Measurements from ENCODE around the gene CSNK2A3.

CSNK2A3 gene

GRCh38 chr11:11351042-11351586 is 1.9 kb downstream of the CSNK2A3 start:
- Histone ChIP-seq H3K36me3 (replicated peaks; ENCODE audit: low read depth, low read length) (no peaks in the 10 kb centered on the region), H3K27me3 (ENCODE audit: low read depth, low read length) (peaks cover 6% of the 10 kb centered on the region; the same call in 1 of the 2 replicates), H3K4me1 (ENCODE audit: low read length) (no peaks in the 10 kb centered on the region), H3K9ac (ENCODE audit: low read length) (no peak overlapping the region), H4K20me1 (ENCODE audit: insufficient read depth, low read length) (no peaks in the 10 kb centered on the region), H3K79me2 (ENCODE audit: low read length) (no peaks in the 10 kb centered on the region), H3K9me3 (ENCODE audit: insufficient read depth, low read length) (no peaks in the 10 kb centered on the region), H3K4me2 (ENCODE audit: low read length) (no peak overlapping the region), H2AFZ (ENCODE audit: low read depth, low read length) (no peak overlapping the region), H3K4me3 (ENCODE audit: low read length) (no peak overlapping the region), H3K27ac (ENCODE audit: low read length) (no peak overlapping the region)
- no peak for TF ChIP-seq EZH2phosphoT487 (IDR thresholded peaks at IDR 0.05; ENCODE audit: low read depth)
- TF ChIP-seq CTCF (IDR thresholded peaks at IDR 0.05; ENCODE audit: low read depth, low read length) = no peak

GRCh38 chr11:11349870-11350337 is 3.1 kb downstream of the CSNK2A3 start:
- Histone ChIP-seq H3K9ac (ENCODE audit: low read length) (no peak overlapping the region), H3K79me2 (ENCODE audit: low read length) (no peaks in the 10 kb centered on the region), H3K36me3 (replicated peaks; ENCODE audit: low read depth, low read length) (no peaks in the 10 kb centered on the region), H3K4me2 (ENCODE audit: low read length) (no peak overlapping the region), H3K9me3 (ENCODE audit: insufficient read depth, low read length) (no peaks in the 10 kb centered on the region), H3K27me3 (ENCODE audit: low read depth, low read length) (peaks cover 6% of the 10 kb centered on the region; the same call in 1 of the 2 replicates), H3K4me3 (ENCODE audit: low read length) (no peak overlapping the region), H4K20me1 (ENCODE audit: insufficient read depth, low read length) (no peaks in the 10 kb centered on the region), H3K27ac (ENCODE audit: low read length) (no peak overlapping the region), H2AFZ (ENCODE audit: low read depth, low read length) (no peak overlapping the region), H3K4me1 (ENCODE audit: low read length) (no peaks in the 10 kb centered on the region)
- TF ChIP-seq CTCF (IDR thresholded peaks at IDR 0.05; ENCODE audit: low read depth, low read length) = no peak
- no peak for TF ChIP-seq EZH2phosphoT487 (IDR thresholded peaks at IDR 0.05; ENCODE audit: low read depth)

GRCh38 chr11:11349106-11349825 is 3.8 kb downstream of the CSNK2A3 start:
- no peak overlapping the region for H3K9ac ChIP-seq (ENCODE audit: low read length)
- no peak overlapping the region for H3K4me2 ChIP-seq (ENCODE audit: low read length)
- H3K79me2 ChIP-seq (ENCODE audit: low read length) = no peaks in the 10 kb centered on the region
- peaks cover 6% of the 10 kb centered on the region; the same call in 1 of the 2 replicates for H3K27me3 ChIP-seq (ENCODE audit: low read depth, low read length)
- no peaks in the 10 kb centered on the region for H3K4me1 ChIP-seq (ENCODE audit: low read length)
- no peak for TF ChIP-seq EZH2phosphoT487 (IDR thresholded peaks at IDR 0.05; ENCODE audit: low read depth)
- TF ChIP-seq CTCF (IDR thresholded peaks at IDR 0.05; ENCODE audit: low read depth, low read length) = no peak
- no peak overlapping the region for H3K27ac ChIP-seq (ENCODE audit: low read length)
- no peaks in the 10 kb centered on the region for H3K36me3 ChIP-seq (replicated peaks; ENCODE audit: low read depth, low read length)
- no peaks in the 10 kb centered on the region for H3K9me3 ChIP-seq (ENCODE audit: insufficient read depth, low read length)
- no peak overlapping the region for H2AFZ ChIP-seq (ENCODE audit: low read depth, low read length)
- H3K4me3 ChIP-seq (ENCODE audit: low read length) = no peak overlapping the region
- H4K20me1 ChIP-seq (ENCODE audit: insufficient read depth, low read length) = no peaks in the 10 kb centered on the region

GRCh38 chr11:11348303-11348702 is 4.7 kb downstream of the CSNK2A3 start:
- no peaks in the 10 kb centered on the region for H3K4me1 ChIP-seq (ENCODE audit: low read length)
- no peak overlapping the region for H3K9ac ChIP-seq (ENCODE audit: low read length)
- no peaks in the 10 kb centered on the region for H4K20me1 ChIP-seq (ENCODE audit: insufficient read depth, low read length)
- no peaks in the 10 kb centered on the region for H3K79me2 ChIP-seq (ENCODE audit: low read length)
- H2AFZ ChIP-seq (ENCODE audit: low read depth, low read length) = no peak overlapping the region
- H3K4me3 ChIP-seq (ENCODE audit: low read length) = no peak overlapping the region
- peaks cover 6% of the 10 kb centered on the region; the same call in 1 of the 2 replicates for H3K27me3 ChIP-seq (ENCODE audit: low read depth, low read length)
- H3K4me2 ChIP-seq (ENCODE audit: low read length) = no peak overlapping the region
- no peak for TF ChIP-seq EZH2phosphoT487 (IDR thresholded peaks at IDR 0.05; ENCODE audit: low read depth)
- no peak for TF ChIP-seq CTCF (IDR thresholded peaks at IDR 0.05; ENCODE audit: low read depth, low read length)
- H3K27ac ChIP-seq (ENCODE audit: low read length) = no peak overlapping the region
- H3K9me3 ChIP-seq (ENCODE audit: insufficient read depth, low read length) = no peaks in the 10 kb centered on the region
- H3K36me3 ChIP-seq (replicated peaks; ENCODE audit: low read depth, low read length) = no peaks in the 10 kb centered on the region
